WERI-Rb-1 (cell line): Measurements from ENCODE around the gene TGFB1I1.
"Not testable (repeated sequence)": the region's sequence is repeated elsewhere in the genome, so short reads cannot be mapped to it uniquely, and the experiment has no call there.

ENCODE experiments used
- DNase-seq: peaks from one replicate; pipeline ENCODE4 v3.0.0-alpha.2; 2020
- H3K27ac ChIP-seq: fragments of 250-450 bp; sonication (Bioruptor Pico); 2 replicates; pipeline ENCODE4 v1.5.1; 2020; ENCODE audit warnings: mild to moderate bottlenecking, moderate library complexity
- H3K27me3 ChIP-seq: fragments of 250-450 bp; sonication (Bioruptor Pico); 2 replicates; pipeline ENCODE4 v1.5.1; 2021; ENCODE audit warnings: mild to moderate bottlenecking, low read depth, moderate library complexity; ENCODE audit not compliant: insufficient read depth, severe bottlenecking
- H3K36me3 ChIP-seq: fragments of 250-450 bp; sonication (Bioruptor Pico); 2 replicates; pipeline ENCODE4 v1.5.1; 2020; ENCODE audit warnings: mild to moderate bottlenecking, moderate library complexity
- H3K4me3 ChIP-seq: 2 replicates; pipeline ENCODE4 v1.5.1; 2011; ENCODE audit warnings: low read depth, mild to moderate bottlenecking, control low read depth, low read length
- H3K9me3 ChIP-seq: fragments of 250-450 bp; sonication (Bioruptor Pico); 2 replicates; pipeline ENCODE4 v1.5.1; 2021; ENCODE audit warnings: mild to moderate bottlenecking, moderate library complexity; ENCODE audit not compliant: severe bottlenecking
- TF ChIP-seq, protein P1 (sequence below): IDR thresholded peaks from 2 replicates; pipeline ENCODE4 v1.5.1; 2011; ENCODE audit warnings: low read depth, mild to moderate bottlenecking, control low read depth, inconsistent platforms, low read length

The TGFB1I1 gene

DNA sequence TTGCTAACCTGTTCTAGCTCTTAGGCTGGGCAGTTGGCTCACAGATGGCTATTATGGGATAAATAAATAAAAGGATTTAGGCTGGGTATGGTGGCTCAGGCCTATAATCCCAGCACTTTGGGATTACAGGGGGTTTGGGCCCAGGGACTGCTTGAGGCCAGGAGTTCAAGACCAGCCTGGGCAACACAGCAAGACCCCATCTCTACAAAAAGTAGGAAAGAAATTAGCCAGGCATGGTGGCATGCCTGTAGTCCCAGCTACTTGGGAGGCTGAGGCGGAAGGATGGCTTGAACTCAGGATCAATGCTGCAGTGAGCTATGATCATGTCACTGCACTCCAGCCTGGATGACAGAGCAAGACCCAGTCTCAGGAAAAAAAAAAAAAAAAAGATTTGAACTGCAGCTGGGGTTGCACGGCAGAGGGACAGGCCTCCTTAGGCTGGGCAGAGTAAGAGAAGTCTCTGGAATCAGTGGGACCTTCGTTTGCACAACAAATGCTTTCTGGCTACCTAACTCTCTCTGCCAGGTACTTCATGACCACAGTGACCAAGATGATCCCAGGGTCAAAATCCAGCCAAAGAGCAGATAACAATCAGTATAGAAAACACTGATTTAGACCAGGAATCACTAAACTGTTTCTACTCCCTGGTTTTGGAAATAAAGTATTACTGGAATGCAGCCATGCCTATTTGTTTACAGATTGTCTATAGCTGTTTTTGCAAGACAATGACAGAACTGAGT lies 29.4 kb downstream of the TGFB1I1 start:
- no peak overlapping the region for H3K27ac ChIP-seq
- H3K4me3 ChIP-seq: no peak overlapping the region
- no peaks in the 10 kb centered on the region for H3K27me3 ChIP-seq
- H3K9me3 ChIP-seq: no peaks in the 10 kb centered on the region
- peaks cover 8% of the 10 kb centered on the region; the same call in 1 of the 2 replicates for H3K36me3 ChIP-seq
- TF ChIP-seq, protein P1, sequence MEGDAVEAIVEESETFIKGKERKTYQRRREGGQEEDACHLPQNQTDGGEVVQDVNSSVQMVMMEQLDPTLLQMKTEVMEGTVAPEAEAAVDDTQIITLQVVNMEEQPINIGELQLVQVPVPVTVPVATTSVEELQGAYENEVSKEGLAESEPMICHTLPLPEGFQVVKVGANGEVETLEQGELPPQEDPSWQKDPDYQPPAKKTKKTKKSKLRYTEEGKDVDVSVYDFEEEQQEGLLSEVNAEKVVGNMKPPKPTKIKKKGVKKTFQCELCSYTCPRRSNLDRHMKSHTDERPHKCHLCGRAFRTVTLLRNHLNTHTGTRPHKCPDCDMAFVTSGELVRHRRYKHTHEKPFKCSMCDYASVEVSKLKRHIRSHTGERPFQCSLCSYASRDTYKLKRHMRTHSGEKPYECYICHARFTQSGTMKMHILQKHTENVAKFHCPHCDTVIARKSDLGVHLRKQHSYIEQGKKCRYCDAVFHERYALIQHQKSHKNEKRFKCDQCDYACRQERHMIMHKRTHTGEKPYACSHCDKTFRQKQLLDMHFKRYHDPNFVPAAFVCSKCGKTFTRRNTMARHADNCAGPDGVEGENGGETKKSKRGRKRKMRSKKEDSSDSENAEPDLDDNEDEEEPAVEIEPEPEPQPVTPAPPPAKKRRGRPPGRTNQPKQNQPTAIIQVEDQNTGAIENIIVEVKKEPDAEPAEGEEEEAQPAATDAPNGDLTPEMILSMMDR: no peak
- DNase-seq: no peak

DNA sequence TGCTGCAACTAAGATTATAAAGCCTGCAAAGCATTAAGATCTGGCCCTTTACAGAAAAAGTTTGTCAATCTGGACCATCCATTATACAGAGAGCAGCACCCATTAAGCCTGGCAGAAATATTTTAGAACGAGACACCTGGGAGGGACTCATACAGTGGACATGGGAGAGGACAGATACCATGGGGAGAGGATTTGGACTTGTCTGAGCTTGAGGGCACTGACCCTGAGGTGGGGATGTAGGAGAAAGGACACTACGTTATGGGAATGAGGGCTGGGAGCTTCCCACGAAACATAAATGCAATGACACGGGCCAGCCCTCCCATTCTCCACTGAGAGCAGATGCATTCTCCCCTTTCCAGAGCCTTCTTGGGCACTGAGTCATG lies 30.0 kb downstream of the TGFB1I1 start:
- peaks cover 8% of the 10 kb centered on the region; the same call in 1 of the 2 replicates for H3K36me3 ChIP-seq
- H3K27ac ChIP-seq: no peak overlapping the region
- H3K4me3 ChIP-seq: no peak overlapping the region
- H3K27me3 ChIP-seq: no peaks in the 10 kb centered on the region
- TF ChIP-seq, protein P1: no peak
- DNase-seq: no peak
- no peaks in the 10 kb centered on the region for H3K9me3 ChIP-seq

DNA sequence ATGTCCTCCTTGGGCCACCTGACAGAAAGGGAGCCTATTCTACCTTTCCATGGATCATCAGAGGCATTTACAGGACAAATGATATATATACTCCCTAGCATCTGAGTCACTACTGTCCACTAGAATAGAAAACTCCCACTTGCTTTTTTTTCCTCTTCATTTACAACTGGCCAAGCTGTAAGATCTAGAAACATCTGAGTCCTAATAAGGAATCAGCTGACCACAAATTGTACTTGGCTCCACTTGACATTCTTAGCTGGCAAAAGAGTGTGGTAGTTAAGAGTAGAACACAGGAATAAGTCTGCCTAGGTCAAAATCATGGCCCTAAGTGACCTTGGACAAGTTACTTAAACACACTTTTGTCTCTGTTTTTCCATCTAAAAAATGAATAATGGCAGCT lies 31.0 kb downstream of the TGFB1I1 start:
- no peaks in the 10 kb centered on the region for H3K27me3 ChIP-seq
- no peak overlapping the region for H3K4me3 ChIP-seq
- TF ChIP-seq, protein P1: no peak
- H3K36me3 ChIP-seq: peaks cover 8% of the 10 kb centered on the region; the same call in 1 of the 2 replicates
- H3K9me3 ChIP-seq: no peaks in the 10 kb centered on the region
- no peak for DNase-seq
- H3K27ac ChIP-seq: no peak overlapping the region

DNA sequence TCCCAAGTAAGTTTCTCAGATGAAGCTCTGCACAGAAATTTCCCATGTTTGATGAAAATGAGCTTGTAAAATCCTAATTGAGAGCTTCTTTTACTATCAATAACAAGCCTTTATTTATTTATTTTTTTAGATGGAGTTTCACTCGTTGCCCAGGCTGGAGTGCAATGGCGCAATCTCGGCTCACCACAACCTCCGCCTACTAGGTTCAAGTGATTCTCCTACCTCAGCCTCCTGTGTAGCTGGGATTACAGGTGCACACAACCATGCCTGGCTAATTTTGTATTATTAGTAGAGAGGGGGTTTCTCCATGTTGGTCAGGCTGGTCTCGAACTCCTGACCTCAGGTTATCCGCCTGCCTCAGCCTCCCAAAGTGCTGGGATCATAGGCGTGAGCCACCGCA lies 31.6 kb downstream of the TGFB1I1 start:
- H3K27me3 ChIP-seq, H3K9me3 ChIP-seq, H3K4me3 ChIP-seq: not testable (repeated sequence)

DNA sequence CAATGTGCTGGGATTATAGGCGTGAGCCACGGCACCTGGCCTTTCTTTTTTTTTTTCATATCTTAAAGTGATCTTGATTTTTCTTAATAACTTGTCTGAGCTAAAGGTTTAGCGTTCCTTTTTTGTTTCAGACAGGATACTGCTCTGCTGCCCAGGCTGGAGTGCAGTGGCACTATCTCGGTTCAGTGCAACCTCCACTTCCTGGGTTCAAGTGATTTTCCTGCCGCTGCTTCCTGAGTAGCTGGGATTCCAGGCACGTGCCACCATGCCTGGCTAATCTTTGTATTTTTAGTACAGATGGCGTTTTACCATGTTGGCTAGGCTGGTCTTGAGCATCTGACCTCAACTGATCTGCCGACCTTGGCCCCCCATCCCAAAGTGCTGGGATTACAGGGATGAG lies 32.2 kb downstream of the TGFB1I1 start:
- H3K27ac ChIP-seq: no peak overlapping the region
- H3K36me3 ChIP-seq: no peaks in the 10 kb centered on the region
- H3K4me3 ChIP-seq: no peak overlapping the region
- no peak for DNase-seq
- H3K9me3 ChIP-seq: no peaks in the 10 kb centered on the region
- H3K27me3 ChIP-seq: no peaks in the 10 kb centered on the region
- TF ChIP-seq, protein P1: no peak

More for the DNA sequence above, 31.6 kb downstream of the TGFB1I1 start:
- not testable (repeated sequence) for DNase-seq, H3K27ac ChIP-seq, H3K36me3 ChIP-seq

DNA sequence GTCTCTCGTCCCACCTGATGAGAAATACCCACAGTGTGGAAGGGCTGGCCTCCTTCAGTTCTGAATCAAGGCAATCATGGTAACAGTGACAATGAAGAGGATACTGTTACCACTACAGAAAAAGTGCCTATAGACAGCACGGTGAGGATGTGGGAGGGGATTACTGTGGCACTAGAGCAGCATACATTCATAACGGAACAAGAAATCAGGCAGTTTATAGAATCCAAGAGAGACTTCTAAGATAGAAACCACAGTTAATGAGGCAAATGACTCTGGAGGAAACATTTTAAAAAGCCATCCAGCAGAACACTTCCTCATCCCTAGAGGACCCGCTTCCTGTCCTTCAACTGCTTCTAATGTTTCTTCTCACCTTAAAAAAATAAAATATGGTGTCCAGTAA lies 33.5 kb downstream of the TGFB1I1 start:
- H3K27ac ChIP-seq: no peak overlapping the region
- no peak overlapping the region for H3K4me3 ChIP-seq
- TF ChIP-seq, protein P1: no peak
- H3K36me3 ChIP-seq: no peaks in the 10 kb centered on the region
- DNase-seq: no peak
- no peaks in the 10 kb centered on the region for H3K9me3 ChIP-seq
- no peaks in the 10 kb centered on the region for H3K27me3 ChIP-seq
